ENCODE data around the gene ASTN2.

Gene ASTN2

GRCh38 chr9:116484492-116485061, 930.3 kb downstream of the ASTN2 start:
- no peak for DNase-seq (ENCODE audit: low read depth in 2 of 2)

GRCh38 chr9:116483622-116484491, 931.0 kb downstream of the ASTN2 start:
- DNase-seq (ENCODE audit: low read depth in 2 of 2) = no peak

GRCh38 chr9:116482740-116483139, 932.1 kb downstream of the ASTN2 start:
- DNase-seq (ENCODE audit: low read depth in 2 of 2) = no peak

GRCh38 chr9:116480700-116481099, 934.2 kb downstream of the ASTN2 start:
- no peak for DNase-seq (ENCODE audit: low read depth in 2 of 2)

GRCh38 chr9:116479967-116480366, 934.9 kb downstream of the ASTN2 start:
- no peak for DNase-seq (ENCODE audit: low read depth in 2 of 2)

GRCh38 chr9:116479056-116479544, 935.8 kb downstream of the ASTN2 start:
- DNase-seq (ENCODE audit: low read depth in 2 of 2) = no peak

- DNase-seq (ENCODE audit: low read depth in 2 of 2) = no peak
Measured at GRCh38 chr9:116477584-116478141, 937.2 kb downstream of the ASTN2 start.

GRCh38 chr9:116476935-116477381, 937.9 kb downstream of the ASTN2 start:
- no peak for DNase-seq (ENCODE audit: low read depth in 2 of 2)

- DNase-seq (ENCODE audit: low read depth in 2 of 2) = no peak
Measured at GRCh38 chr9:116476002-116476401, 938.9 kb downstream of the ASTN2 start.

- no peak for DNase-seq (ENCODE audit: low read depth in 2 of 2)
Measured at GRCh38 chr9:116475201-116475600, 939.7 kb downstream of the ASTN2 start.

- DNase-seq (ENCODE audit: low read depth in 2 of 2) = no peak
Measured at GRCh38 chr9:116471944-116472506, 942.8 kb downstream of the ASTN2 start.

GRCh38 chr9:116471093-116471906, 943.6 kb downstream of the ASTN2 start:
- DNase-seq (ENCODE audit: low read depth in 2 of 2) = no peak

- DNase-seq (ENCODE audit: low read depth in 2 of 2) = no peak
Measured at GRCh38 chr9:116468793-116469527, 945.9 kb downstream of the ASTN2 start.

GRCh38 chr9:116468369-116468768, 946.5 kb downstream of the ASTN2 start:
- DNase-seq (ENCODE audit: low read depth in 2 of 2) = no peak

GRCh38 chr9:116467740-116468351, 947.0 kb downstream of the ASTN2 start:
- no peak for DNase-seq (ENCODE audit: low read depth in 2 of 2)

- DNase-seq (ENCODE audit: low read depth in 2 of 2) = no peak
Measured at GRCh38 chr9:116466271-116467235, 948.3 kb downstream of the ASTN2 start.

GRCh38 chr9:116465576-116466270, 949.1 kb downstream of the ASTN2 start:
- no peak for DNase-seq (ENCODE audit: low read depth in 2 of 2)

GRCh38 chr9:116464987-116465571, 949.8 kb downstream of the ASTN2 start:
- no peak for DNase-seq (ENCODE audit: low read depth in 2 of 2)

Data from stimulated activated CD8-positive, alpha-beta memory T cell treated with anti-CD3 and anti-CD28 coated beads, Interleukin-2, amount 100 ng/mL, for 48 hours (primary cell).